HAP-1 (cell line): ENCODE data around the gene ATP10A.

Source experiments
- DNase-seq, 2 experiments: peaks; one replicate each; pipeline ENCODE4 v3.0.0-alpha.2; 2016 to 2020; ENCODE audit warnings: low spot score in 2 of 2
- H3K27me3 ChIP-seq: fragments of 250-450 bp; sonication (Bioruptor Pico); 2 replicates; pipeline ENCODE4 v1.5.1; 2020; ENCODE audit warnings: low read depth, mild to moderate bottlenecking, moderate library complexity
- H3K36me3 ChIP-seq: fragments of 250-450 bp; sonication (Bioruptor Pico); replicated peaks from 2 replicates; pipeline ENCODE4 v1.5.1; 2020; ENCODE audit warnings: mild to moderate bottlenecking
- H3K4me1 ChIP-seq: fragments of 250-450 bp; sonication (Bioruptor Pico); 2 replicates; pipeline ENCODE4 v1.5.1; 2020; ENCODE audit warnings: mild to moderate bottlenecking
- H3K4me3 ChIP-seq: fragments of 250-450 bp; sonication (Bioruptor Pico); 2 replicates; pipeline ENCODE4 v1.5.1; 2020; ENCODE audit warnings: mild to moderate bottlenecking, moderate library complexity
- H3K9me3 ChIP-seq: fragments of 250-450 bp; sonication (Bioruptor Pico); 2 replicates; pipeline ENCODE4 v1.5.1; 2020; ENCODE audit warnings: mild to moderate bottlenecking, moderate library complexity
- in situ Hi-C: fragments of 300-500 bp; cut with MboI; formaldehyde crosslinking; loops from 3 replicates; pipeline ENCODE4 v1.14.3; 2020; ENCODE audit warnings: low sequenced_read_pairs, inconsistent platforms, mixed read lengths

Gene ATP10A

DNA sequence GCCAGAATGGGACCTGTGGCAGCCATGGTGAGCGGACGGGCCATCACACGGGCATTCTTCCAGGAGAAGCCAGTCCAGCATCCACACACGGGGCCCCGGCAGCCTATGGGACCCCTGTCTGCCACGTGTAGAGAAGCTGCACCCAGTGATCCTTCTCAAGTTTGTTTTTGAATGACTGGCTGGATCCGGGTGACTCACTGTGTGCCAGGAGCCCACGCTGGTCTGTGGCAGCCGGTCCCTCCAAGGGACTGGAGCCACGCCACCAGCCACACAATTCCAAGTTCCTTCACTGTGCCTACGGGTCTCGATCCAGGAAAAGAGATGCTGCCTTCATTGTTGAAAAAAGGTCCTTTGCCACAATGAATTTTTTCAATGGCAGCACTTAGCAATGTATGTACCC is 58.1 kb downstream of the ATP10A start:
- Histone ChIP-seq H3K36me3 (no peaks in the 10 kb centered on the region), H3K9me3 (no peaks in the 10 kb centered on the region), H3K27me3 (no peaks in the 10 kb centered on the region), H3K4me1 (peaks cover 9% of the 10 kb centered on the region), H3K4me3 (no peak overlapping the region)
- DNase-seq = no peak
- in situ Hi-C loops = no loop called here

DNA sequence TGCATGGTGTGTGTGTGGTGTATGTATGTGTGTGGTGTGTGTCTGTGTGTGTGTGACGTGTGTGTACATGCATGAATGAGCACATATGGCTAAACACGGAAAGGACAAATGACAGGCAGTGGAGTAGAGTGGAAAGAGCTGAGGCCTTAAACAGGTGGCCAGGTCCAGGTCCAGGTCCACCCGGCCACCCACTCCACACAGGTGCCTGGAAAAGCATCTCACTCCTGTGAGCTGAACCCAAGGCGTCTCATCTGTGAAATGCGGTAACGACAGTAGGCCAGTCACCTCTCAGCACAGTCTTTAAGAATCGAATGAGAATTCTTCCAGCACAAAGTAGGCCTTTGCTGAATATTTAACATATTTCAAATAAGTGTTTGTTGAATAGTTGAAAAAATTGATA is 58.7 kb downstream of the ATP10A start:
- Histone ChIP-seq H3K9me3 (no peaks in the 10 kb centered on the region), H3K27me3 (no peaks in the 10 kb centered on the region), H3K36me3 (no peaks in the 10 kb centered on the region), H3K4me3 (no peak overlapping the region), H3K4me1 (peaks cover 12% of the 10 kb centered on the region)
- DNase-seq = no peak
- in situ Hi-C loops = no loop called here

DNA sequence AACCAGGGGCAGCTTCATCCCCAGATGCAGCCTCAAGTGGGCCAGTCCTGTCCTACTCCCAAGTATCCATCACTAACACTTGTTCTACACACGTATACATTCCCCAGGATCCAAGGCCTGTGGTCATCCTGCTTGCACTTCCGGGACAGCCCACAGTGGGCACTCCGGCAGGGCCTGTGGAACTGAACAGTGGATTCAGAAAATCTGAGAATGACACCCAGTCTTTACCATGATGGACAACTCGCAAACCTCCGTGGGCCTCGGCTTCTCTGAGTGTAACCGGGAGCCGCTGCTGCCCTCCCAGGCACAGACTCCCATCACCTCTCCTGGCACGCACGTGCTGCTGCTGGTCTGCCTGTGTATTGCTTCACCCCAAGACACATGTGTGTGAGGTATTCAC is 59.6 kb downstream of the ATP10A start:
- DNase-seq = no peak
- in situ Hi-C loops = no loop called here
- Histone ChIP-seq H3K4me3 (no peak overlapping the region), H3K27me3 (no peaks in the 10 kb centered on the region), H3K36me3 (no peaks in the 10 kb centered on the region), H3K9me3 (no peaks in the 10 kb centered on the region), H3K4me1 (peaks cover 14% of the 10 kb centered on the region)

DNA sequence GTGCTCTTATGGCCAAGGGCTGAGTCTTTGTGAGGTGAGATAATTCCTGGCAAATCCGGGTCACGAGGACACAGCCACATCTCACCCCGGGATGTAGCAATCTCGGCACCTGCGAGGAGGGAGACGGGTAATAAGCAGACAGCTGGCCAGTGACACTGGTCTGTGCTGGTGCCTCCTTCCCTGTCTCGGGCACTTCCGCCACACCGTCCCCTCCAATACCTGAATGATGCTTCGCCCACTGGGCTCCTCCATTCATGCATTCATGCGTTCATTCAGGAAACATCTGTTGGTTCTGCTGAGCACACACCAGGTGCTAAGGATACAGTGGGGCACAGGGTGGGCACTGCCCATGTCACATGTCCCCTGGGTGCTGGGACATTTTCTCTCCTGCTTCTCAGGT is 60.1 kb downstream of the ATP10A start:
- DNase-seq = no peak
- Histone ChIP-seq H3K27me3 (no peaks in the 10 kb centered on the region), H3K4me1 (peaks cover 15% of the 10 kb centered on the region), H3K9me3 (no peaks in the 10 kb centered on the region), H3K4me3 (no peak overlapping the region), H3K36me3 (no peaks in the 10 kb centered on the region)
- in situ Hi-C loops = no loop called here

DNA sequence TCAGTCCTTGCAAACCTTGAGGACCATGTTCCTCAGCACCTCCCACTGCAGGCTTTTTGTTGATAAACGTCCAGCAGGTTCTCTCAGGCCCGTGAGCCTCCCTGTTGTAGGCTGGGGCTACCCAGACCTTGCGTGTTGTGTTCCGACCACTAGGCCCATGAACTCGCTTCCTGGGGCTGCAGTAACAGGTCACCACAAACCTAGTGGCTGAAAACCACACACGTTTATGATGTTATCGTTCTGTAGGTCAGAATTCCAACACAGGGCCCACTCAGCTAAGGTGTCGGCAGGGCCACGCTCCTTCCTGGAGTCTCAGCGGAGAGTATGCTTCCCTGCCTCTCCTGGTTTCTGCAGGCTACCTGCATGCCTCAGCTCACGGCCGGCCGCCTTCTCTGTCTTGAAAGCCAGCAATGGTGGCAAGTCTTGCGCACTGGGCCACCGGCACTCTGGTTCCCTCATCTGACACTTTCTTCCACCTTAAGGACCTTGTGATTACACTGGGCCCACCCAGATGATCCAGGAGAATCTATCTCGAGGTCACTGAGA is 60.8 kb downstream of the ATP10A start:
- peaks cover 17% of the 10 kb centered on the region for H3K4me1 ChIP-seq
- H3K4me3 ChIP-seq = no peak overlapping the region
- no peaks in the 10 kb centered on the region for H3K9me3 ChIP-seq
- no peaks in the 10 kb centered on the region for H3K27me3 ChIP-seq
- in situ Hi-C loops = no loop called here
- no peak for DNase-seq
- no peaks in the 10 kb centered on the region for H3K36me3 ChIP-seq

DNA sequence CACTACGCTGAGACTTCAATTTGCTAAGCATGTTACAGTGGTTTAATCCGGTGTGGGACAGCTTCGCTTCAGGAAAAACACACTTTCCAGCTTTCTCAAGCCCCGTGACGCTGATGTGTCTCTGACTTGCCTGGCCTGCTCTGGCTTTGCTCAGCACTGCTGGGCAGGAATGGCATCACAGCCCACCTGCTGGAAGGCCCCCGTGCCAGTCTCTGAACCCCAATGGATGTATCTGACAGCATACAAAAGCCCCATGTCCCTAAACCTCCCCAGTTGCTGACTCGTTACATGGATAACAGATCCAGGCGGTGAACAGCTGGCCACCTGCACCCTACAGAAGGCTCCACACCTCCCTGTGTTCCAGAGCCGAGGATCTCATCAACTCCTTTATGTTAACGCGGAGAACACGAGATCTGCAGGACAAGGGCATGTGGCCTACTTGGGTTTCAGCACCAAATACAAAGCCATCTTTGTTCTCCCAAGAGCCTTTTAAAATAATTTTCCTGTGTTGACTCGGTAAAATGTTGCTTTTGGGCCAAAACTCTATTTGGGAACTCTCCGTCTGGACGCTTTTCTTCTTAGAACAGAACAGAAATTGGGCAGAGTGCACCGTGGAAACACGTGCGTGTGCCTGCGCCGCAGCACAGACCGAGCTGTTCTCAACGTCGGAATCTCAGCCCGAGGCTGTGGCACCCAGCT is 61.4 kb downstream of the ATP10A start:
- no peak overlapping the region for H3K4me3 ChIP-seq
- peaks cover 17% of the 10 kb centered on the region for H3K4me1 ChIP-seq
- H3K36me3 ChIP-seq = no peaks in the 10 kb centered on the region
- H3K27me3 ChIP-seq = no peaks in the 10 kb centered on the region
- in situ Hi-C loops = no loop called here
- no peaks in the 10 kb centered on the region for H3K9me3 ChIP-seq
- no peak for DNase-seq

DNA sequence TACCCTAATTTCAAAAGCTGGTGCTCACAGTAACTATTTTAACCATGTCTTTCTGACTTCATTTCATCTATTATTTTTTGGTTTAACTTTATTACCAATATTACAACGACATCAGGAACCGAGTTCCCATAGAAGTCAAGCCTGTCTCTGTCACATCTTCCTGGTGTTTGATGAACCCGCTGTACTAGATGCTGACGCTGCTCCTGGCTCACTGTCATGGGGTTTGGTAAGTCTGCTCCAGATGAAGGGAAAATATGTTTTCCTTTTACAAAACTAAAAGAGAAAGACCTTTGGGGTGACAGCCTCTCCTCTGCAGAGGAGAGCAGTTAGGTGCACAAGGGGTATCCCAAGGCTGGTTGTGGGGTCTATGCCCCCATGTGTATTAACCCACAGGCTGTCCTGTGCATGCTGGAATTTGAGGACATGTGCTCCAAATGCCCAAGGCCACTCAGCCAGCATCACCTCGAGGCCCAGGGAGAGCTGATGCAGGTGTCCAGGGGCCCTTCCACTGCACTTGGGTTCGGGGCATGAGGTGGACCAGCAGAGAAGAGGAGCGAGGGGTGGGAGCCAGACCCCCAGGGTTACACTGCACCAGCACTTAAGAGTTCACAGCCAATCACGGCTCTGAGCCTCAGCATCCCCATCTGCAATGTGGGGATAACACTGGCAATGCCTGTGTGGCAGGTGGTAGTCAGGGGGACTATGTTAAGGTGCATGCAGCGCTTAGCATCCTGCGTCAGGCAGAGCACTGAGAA is 62.2 kb downstream of the ATP10A start:
- Histone ChIP-seq H3K4me3 (no peak overlapping the region), H3K9me3 (no peaks in the 10 kb centered on the region), H3K27me3 (no peaks in the 10 kb centered on the region), H3K36me3 (no peaks in the 10 kb centered on the region), H3K4me1 (peaks cover 17% of the 10 kb centered on the region)
- in situ Hi-C loops = no loop called here
- no peak for DNase-seq

DNA sequence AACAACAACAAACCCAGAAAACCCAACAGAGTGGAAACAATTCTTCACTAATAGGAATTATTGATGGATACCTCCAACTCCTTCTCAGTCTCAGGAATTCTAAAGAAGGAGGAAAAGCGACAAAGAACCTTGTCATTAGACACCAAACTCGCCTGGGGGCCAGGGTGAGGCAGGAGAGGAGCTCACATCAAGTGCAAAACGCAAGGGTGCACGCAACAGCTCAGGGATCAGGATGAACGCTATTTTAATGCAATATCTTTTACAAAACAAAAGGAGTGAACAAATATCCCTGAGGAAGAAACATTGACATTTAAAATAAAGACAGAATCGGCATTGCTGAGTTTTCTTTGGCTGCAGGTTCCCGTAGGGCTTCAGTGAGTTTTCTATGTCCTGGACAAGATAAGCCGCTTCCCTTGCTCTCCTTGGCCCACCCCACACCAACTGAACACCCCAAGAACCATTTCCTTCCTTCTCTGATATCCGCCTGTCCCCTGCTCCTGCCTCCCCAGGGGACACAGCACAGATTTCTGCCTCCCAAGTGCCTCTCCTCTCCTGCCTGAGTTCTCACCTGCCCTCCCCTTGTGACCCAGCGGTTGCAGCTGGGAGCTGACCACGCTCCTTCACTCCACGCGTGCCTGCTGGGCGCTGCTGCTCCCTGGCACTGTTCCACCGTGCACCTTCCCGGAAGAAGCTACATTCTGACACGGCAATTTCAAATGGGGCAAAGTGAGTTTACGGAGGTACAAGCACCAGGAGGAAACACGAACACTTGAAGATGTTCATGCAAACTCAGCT is 63.0 kb downstream of the ATP10A start:
- peak; percentile 86 to 90 for DNase-seq
- Histone ChIP-seq H3K27me3 (no peaks in the 10 kb centered on the region), H3K9me3 (no peaks in the 10 kb centered on the region), H3K36me3 (no peaks in the 10 kb centered on the region), H3K4me3 (no peak overlapping the region), H3K4me1 (peaks cover 17% of the 10 kb centered on the region)
- in situ Hi-C loops = no loop called here

DNA sequence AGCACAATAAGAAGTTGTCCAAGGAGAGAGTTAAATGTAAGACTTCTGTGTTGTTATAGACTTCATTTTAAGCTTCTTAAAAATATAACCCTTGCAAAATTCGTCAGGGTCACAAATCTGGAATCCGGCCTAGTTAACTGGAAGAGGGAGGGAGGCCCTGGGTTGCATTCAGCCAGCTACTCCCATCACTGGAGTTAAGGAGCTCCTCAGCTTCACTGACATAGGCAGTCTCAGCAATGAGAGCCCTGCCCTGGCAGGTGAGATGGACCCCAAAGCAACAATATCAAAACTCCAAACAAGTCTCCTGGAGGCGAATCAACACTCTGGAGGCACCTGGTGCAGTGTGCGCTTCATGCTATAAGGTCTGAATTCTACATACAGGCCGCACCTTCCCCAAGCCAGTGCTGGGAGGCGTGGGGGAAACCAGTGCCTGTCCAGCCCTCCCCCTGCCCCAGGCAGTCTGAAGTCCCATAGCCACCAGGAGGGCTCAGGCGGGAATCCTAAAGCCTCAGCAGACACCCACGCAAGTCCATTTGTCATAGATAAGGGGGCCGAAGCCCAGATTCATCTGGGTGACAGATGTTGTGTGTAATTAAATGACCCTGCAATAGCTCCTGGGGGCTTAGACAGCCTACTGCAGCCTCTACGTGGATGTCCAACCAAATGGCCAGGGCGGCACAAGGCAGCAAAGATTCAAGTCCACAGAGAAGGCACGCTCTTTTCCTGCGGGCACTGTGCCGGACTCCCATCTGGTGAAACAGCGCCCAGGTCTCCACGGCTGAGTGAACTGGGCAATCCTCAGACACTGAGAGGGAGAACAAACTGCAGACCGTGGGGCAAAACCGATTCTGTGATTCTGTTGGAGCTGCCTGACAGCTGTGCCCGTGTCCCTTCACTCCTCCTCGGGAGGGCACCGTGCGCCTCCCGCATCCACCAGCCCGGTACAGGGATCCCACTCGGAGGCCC is 64.9 kb downstream of the ATP10A start:
- DNase-seq = no peak
- in situ Hi-C loops = no loop called here
- no peaks in the 10 kb centered on the region for H3K9me3 ChIP-seq

DNA sequence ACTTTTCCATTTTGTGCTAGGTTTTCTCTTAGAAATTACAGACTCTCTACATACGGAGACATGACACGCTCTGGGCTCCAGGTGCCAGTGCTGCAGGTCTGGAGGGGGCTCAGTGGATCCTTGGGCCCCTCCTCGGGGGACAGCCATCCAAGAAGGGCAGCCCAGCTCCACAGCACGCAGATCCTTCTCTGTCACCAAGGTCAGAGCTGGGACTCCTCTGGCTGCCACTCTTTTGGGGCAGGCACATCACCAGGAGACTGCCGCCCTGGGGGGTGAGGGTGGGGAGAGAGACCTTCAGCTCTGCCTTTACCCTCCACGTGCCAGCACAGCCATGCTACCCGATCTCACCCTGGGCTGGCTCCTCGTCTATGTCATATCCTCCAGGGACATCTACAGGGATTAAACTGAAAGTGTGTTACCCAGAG is 65.6 kb downstream of the ATP10A start:
- Histone ChIP-seq H3K27me3 (no peaks in the 10 kb centered on the region), H3K4me3 (no peak overlapping the region), H3K4me1 (peaks cover 17% of the 10 kb centered on the region), H3K36me3 (no peaks in the 10 kb centered on the region), H3K9me3 (no peaks in the 10 kb centered on the region)
- DNase-seq = no peak
- in situ Hi-C loops = no loop called here

More for the DNA sequence above, 64.9 kb downstream of the ATP10A start:
- Histone ChIP-seq H3K27me3 (no peaks in the 10 kb centered on the region), H3K36me3 (no peaks in the 10 kb centered on the region), H3K4me3 (no peak overlapping the region), H3K4me1 (peaks cover 17% of the 10 kb centered on the region)

DNA sequence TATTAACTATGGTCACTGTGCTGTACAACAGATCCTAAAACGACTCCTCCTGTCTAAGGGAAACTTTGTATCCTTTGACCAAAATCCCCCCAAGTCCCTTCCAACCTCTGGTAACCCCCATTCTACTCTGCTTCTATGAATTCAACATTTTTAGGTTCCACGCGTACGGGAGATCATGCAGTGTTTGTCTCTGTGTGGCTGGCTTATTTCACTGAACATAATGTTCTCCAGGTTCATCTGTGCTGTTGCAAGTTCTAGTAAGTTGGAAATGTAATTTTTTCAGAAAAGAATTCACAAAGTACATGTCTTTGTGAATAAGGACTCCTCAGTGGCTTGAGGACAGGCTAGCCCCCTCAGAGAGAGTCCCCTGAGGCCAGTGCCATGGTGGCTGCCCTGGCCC is 66.1 kb downstream of the ATP10A start:
- H3K9me3 ChIP-seq = no peaks in the 10 kb centered on the region
- no peaks in the 10 kb centered on the region for H3K36me3 ChIP-seq
- in situ Hi-C loops = no loop called here
- H3K27me3 ChIP-seq = no peaks in the 10 kb centered on the region
- no peak for DNase-seq
- peaks cover 17% of the 10 kb centered on the region for H3K4me1 ChIP-seq
- H3K4me3 ChIP-seq = no peak overlapping the region

DNA sequence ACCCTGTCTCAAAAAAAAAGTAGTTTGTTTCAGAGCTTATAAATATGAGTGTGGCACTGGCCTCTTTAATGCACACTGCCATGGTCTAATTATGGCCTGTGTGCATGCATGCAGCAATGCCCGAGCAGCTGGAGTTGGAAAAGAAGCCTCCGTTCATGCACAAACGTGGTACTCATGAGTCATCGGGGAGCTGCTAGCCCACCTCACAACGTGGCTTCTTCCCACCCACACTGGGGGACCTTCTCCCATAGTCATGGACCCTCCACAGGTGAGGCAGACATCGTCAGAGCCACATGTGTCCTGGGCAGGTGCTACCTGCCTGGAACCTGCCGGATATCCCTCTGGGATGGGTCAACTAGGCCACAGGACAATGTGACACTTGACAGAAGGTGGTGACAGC is 66.7 kb downstream of the ATP10A start:
- in situ Hi-C loops = no loop called here
- Histone ChIP-seq H3K27me3 (no peaks in the 10 kb centered on the region), H3K36me3 (no peaks in the 10 kb centered on the region), H3K4me3 (no peak overlapping the region), H3K9me3 (no peaks in the 10 kb centered on the region), H3K4me1 (peaks cover 17% of the 10 kb centered on the region)
- DNase-seq = no peak

DNA sequence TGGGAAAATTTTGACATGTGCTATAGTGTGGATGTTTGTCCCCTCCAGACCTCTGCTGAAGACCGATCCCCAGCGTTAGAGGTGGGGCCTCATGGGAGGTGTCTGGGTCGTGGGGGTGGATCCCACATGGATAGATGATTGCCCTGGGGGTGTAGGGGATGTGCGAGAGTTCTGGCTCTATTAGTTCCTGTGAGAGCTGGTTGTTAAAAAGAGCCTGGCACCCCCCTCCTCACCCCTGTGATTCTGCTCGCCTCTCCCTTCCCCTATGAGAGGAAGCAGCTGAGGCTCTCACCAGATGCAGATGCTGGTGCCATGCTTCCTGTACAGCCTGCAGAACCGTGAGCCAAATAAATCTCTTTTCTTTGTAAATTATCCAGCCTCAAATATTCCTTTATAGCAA is 67.4 kb downstream of the ATP10A start:
- peaks cover 14% of the 10 kb centered on the region for H3K4me1 ChIP-seq
- in situ Hi-C loops = no loop called here
- H3K9me3 ChIP-seq = no peaks in the 10 kb centered on the region
- no peaks in the 10 kb centered on the region for H3K27me3 ChIP-seq
- H3K4me3 ChIP-seq = no peak overlapping the region
- no peak for DNase-seq
- no peaks in the 10 kb centered on the region for H3K36me3 ChIP-seq
